GM21576 (cell line): ENCODE data around the gene PREX1.
"Not testable (repeated sequence)": the region's sequence is repeated elsewhere in the genome, so short reads cannot be mapped to it uniquely, and the experiment has no call there.

Experiments used
- ATAC-seq: cut with Tn5 transposase; IDR thresholded peaks from one replicate; pipeline ENCODE4 v1.9.1; 2021; ENCODE audit warnings: mild to moderate bottlenecking, moderate library complexity; ENCODE audit not compliant: unreplicated experiment

The PREX1 gene

DNA sequence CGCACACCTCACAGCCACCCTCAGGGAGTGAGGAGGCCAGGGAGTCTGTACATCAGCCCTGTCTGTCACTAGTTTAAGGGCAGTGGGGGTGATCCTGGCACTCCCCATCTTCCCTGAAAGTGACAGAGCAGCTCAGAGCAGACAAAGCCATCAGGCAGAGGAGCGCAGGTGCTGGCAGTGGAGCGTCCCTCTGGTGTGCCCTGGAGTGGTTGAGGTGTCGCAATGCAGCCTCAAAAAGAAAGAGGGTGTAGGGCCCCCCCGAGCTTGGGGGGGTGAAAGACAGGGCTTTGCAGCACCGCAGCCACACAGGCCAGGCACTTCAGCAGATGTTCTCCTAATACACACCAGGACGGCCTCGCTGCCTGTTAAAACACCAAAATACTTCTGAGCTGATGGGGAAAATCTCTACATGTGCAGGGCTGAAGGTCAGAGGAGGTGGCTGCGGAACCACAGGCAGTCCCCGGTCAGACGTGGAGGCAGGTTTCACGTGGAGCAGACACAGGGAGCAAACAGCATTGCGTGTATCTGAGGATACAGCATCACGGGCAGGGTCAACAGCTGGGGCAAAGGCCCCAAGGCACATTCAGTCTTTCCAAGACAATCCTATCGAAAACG is 69.5 kb downstream of the PREX1 start:
- no peak for ATAC-seq

DNA sequence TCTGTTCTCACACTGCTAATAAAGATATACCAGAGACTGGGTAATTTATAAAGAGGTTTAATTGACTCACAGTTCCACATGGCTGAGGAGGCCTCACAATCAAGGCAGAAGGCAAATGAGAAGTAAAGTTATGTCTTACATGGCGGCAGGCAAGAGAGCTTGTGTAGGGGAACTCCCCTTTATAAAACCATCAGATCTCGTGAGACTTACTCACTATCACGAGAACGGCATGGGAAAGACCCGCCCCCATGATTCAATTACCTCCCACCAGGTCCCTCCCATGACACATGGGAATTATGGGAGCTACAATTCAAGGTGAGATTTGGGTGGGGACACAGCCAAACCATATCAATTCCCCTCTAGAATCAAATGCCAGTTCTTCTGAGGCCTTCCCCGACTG is 71.0 kb downstream of the PREX1 start:
- not testable (repeated sequence) for ATAC-seq

DNA sequence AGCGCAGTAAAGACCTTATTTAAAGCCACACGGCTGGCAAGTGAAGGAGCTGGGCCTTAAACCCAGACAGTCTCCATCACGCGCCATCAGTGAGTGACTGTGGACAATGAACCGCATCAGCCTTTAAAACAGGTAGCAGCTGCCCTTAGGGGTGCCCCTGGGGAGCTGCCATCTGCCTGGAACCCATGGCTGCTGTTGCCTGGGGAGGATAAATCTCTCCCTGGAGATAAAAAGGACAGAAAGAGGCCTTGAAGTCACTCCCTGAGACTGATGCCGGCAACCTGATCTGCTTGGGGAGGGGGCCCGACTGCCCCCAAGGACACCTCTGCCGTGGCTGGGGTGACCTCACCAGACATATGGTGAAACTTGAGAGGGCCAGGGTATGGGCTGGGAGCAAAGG is 73.5 kb downstream of the PREX1 start:
- ATAC-seq: no peak

DNA sequence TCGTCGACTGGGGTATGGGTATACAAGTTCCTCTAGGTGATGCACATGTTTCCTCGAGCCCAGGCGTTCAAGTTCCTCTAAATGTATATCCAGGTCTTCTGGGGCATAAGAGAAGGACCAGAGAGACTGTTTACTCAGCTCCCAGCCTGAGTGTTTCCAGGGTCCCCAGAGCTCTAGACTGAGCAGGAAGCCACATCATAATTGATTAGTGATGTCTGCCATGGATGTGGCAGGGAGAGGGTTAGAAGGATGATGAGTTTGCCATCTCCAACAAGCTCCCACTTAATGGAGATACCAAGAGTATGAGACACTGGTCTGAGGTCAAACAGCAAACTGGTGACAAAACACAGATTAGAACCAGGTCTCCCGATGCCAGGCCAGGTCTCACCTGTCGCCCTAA is 74.8 kb downstream of the PREX1 start:
- no peak for ATAC-seq

DNA sequence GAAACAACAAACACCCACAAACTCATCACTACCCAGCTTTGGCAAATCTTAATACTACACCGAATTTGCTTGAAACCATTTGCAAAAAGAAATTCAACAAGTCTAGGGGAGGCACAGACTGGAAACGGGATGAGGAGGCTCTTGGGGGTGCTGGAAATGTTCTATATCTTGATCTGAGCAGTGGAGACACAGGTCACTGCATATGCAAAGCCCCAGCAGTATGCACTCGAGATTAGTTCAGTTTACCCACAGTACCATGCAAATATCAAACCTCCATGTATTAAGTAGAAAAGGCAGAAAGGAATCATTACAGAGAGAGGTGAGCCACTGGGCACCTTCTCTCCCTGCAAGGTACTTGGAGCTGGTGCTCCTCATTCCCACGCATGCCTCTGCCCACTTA is 75.9 kb downstream of the PREX1 start:
- ATAC-seq: no peak

DNA sequence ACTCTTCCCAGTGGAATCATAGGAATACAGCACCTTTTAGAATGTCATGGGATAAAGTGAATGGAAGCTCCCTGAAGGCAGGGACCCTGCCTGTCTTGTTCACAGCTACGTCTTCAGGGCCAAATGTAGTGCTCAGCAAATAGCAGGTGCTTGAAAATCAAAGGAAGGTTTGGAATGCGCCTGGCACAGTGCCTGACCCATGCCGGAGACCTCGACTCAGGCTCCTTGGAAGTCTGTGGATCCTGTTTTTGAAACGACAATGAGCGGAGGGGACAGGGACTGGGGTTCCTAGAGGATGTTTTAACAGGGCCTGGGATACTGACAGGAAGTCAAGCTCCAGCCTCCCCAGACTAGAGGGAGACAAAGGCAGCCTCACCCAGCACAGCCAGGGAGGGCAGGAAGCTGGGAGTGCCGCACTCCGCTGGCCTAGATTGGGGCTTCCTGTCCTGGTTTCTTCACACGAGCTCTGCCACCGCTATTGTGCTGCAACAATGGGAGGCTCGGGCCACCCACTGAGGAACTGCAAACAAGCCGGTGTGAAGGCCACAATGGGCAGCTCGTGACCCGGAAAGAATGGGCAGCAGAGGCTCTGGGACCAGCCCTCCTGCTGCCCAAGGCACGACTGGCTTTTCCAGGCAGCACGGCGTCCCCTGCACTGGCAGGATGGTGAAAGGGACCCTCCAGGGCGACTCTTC is 76.7 kb downstream of the PREX1 start:
- no peak for ATAC-seq

DNA sequence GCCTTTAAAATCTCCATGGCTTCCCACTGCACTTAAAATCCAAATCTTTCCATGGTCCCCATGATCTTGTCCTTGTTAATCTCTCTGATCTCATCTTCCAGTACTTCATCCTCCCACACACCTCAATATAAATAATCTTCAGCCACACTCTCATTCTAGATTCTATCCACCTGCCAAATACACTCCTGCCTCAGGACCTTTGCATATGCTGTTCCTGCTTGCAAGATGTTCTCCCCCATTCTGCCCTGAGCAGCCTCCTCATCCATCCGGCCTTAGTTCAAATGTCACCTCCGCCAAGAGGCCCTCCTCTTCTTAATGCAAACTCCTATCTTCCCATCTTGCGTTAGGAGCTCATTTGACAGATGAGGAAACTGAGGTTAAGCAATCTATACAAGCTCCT is 77.4 kb downstream of the PREX1 start:
- no peak for ATAC-seq

DNA sequence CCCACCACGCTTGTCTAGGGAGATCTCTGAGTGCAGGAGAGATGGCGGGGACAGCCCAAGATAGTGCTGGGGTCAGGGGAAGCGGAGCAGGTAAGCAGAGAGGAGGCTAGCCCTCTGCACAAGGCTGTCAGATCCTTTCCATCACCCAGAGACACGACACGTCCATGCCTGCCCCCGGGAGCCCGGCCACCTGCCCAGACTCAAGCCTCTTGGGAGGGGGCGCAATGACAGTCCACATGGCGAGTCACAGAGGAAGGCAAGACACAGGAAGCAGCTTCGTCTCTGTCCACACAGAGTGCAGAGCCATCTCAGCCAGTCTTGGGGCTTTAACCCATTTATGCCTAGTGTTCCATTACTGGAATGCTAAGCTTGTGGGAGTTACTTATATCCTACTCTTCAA is 78.4 kb downstream of the PREX1 start:
- no peak for ATAC-seq

DNA sequence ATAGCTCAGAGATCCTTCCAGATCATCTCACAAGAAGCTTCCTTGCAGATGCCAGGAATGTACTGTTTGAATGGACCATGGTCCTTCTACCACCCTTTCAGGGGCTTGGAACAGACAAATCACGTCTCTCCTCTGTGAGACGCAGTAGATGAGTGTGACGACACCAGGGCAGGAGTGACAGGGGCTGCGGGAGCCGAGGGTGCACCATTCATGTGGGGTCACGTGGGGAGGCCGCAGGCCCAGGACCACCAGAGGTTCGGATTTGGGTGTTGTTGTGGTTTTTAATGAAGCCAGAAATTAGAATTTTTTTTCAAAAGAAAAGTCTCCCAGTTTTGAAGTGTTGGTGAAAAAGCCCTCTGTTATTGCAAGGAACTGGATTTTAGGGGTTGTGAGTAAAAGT is 79.2 kb downstream of the PREX1 start:
- no peak for ATAC-seq

DNA sequence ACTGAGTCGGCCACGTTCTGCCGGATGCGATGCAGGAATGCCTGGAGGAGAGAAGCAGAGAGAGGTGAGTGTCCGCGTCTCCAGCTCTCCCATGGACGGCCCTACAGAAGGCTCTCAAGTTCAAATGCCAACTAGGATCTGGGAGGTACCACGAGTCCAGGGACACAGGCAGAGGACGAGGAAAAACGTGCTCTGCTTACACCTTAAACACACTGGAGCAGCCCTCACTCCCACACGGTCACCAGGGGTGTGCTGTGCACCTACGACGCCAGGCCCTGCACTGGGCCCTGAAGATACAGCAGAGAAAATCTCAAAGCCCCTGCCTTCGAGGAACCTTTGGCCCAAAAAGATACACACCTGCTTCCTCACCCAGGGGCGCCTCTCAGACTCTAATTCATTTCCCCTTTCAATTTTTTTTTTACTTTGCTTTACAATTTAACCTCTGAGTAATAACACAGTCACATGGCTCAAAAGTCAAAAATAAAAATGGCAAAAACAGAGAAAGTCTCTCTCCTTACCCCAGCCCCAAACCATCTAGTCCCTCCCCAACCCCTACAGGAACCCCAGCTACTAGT is 79.9 kb downstream of the PREX1 start:
- ATAC-seq: no peak

DNA sequence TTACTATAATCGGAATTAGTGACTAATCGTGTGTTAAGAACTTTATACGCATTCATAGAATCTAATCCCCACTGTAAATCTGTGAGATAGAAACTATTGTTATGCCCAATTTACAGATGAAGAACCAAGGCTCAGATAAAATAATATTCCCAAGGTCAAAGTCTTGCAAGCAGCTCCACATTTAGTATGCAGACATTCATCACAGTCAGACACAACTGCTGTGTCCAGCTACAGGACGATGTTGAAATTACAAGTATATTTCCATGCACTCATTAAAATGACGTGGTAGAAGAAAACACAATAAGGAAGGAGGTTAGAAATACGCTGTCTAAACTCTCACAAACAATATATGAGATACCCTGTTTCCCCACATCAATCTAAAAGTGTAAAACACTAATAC is 82.5 kb downstream of the PREX1 start:
- ATAC-seq: no peak

DNA sequence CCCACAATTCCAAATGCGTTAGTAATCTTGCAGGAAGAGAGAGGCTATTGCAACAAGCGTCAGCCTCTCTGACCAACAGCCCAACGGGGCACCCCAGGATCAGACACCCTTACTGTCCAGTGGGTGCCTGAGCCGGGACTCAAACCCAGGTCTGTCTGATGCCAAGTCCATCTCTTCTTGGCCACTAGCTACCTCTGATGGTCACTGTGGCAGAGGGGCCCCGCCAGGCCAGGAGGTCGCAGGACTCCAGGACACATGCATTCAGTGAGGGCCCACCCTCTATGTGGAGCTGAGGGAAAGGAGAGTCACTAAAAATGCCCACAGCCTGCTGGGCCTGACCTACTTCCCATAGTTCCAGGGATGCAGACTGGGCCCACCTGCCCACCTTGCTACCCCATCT is 83.3 kb downstream of the PREX1 start:
- no peak for ATAC-seq

DNA sequence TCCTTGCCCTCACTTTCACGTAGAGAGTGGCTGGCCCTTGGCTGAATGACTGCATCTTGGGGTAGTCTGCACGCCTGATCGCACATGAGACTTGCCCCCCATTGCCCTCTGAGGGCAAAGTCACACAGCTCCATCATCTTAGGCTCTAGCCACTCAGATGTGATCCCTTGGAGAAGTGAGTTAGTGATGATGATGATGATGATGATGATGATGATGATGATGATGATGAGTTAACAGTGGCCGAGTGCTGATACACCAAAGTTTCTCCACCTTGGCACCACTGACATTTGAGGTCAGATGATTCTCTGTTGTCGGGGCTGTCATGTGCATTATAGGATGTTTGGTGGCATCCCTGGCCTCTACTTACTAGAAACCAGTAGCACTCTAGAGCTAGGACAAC is 84.0 kb downstream of the PREX1 start:
- no peak for ATAC-seq

DNA sequence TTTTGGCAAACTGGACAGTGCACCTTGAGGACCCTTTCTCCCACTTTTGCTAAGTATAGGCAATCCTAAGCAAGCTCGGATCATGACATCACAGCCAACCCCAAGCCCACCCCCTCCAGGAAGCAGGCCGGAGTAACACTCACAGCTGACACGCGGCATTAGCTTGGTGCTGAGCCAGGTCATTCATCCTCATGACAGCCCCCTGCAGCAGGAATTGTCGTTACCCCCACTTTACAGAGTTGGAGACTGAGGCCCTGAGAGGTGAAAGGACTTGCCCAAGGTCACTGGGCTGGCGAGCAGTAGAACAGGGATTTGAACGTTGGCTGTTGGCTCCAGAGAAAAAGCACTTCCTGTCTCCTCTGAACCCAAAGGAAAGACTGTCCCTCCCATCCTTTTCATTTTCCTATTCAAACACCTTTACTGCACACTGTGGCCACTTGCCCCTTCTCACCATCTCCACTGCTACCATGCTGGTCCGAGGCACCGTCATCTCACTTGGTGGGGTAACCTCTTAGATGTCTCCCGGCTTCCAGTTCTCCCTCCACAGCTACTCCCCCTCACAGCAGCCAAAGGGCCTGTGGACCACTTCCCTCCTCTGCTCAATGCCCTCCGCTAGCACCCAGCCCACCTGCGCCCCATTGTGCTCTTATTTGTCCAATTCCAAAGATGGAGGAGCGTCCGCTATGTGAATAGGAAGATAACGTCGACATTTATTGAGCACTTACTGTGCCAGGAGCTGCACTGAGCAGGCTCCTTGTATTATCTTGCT is 84.7 kb downstream of the PREX1 start:
- no peak for ATAC-seq

DNA sequence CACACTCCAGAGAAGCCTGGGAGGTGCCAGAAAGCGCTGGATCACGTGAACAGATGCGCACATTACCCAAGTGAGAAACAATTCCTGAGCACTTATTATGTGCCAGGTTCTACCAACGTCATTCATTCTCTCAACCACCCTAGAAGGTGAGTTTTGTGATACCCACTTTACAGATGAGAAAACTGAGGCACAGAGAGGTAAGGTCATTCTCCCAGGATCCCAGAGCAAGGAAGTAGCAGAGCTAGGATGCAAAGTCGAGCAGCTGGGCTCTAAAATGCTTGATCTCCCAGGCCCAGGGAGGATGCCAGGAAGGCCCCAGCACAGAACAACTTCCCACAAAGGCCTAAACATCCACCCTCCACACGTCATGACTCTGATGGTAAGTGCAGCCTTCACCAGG is 85.6 kb downstream of the PREX1 start:
- ATAC-seq: no peak

DNA sequence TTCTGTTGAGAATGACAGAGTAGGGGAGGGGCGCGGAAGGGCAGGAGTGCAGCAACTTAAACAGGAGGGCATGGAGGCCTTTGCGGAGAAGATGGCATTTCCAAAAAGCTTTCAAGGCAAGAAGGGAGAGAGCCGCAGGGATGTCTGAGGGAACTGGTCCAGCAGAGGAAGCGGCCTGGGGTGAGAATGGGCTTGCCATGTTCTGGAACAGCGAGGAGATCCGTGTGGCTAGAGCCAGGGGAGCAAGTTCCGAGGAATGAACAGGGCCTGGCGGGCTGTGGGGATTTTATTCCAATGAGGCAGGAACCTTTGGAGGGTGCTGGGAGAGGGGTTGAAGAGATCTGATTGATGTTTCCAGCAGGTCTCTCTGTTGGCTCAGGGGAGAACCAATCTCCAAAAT is 86.1 kb downstream of the PREX1 start:
- no peak for ATAC-seq

DNA sequence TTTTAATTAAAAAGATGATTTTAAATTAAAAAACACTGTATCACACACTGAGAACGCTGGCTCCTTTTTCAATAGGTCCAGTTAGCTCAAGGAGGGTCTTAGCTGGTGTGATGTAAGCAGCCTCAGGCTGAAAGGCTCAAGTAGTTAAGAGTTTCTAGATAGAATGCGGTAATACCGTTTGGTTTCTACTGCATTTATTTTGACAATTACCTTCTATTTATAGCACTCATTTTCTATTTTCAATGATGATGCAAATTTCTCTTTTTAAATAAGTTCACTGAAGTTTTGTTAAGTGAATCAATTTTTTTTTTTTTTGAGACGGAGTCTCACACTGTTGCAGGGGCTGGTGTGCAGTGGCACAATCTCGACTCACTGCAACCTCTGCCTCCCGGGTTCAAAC is 87.1 kb downstream of the PREX1 start:
- no peak for ATAC-seq

DNA sequence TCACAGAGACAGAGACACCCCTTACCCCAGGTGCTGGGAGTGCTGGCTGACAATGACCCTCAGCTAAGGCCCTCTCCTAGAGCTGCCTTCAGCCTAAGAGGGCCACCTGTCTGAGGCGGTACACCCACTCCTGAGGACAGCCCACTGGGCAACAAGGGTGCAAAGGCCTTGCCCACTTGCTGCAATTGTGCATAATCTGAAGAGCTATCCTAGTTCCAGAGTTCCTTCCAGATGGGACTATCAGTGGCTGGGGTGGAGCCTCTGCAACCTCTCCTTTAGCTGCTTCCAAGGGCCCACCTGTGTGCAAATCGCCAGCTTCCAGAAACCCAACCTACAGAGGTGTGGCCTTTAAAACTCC is 87.5 kb downstream of the PREX1 start:
- no peak for ATAC-seq

DNA sequence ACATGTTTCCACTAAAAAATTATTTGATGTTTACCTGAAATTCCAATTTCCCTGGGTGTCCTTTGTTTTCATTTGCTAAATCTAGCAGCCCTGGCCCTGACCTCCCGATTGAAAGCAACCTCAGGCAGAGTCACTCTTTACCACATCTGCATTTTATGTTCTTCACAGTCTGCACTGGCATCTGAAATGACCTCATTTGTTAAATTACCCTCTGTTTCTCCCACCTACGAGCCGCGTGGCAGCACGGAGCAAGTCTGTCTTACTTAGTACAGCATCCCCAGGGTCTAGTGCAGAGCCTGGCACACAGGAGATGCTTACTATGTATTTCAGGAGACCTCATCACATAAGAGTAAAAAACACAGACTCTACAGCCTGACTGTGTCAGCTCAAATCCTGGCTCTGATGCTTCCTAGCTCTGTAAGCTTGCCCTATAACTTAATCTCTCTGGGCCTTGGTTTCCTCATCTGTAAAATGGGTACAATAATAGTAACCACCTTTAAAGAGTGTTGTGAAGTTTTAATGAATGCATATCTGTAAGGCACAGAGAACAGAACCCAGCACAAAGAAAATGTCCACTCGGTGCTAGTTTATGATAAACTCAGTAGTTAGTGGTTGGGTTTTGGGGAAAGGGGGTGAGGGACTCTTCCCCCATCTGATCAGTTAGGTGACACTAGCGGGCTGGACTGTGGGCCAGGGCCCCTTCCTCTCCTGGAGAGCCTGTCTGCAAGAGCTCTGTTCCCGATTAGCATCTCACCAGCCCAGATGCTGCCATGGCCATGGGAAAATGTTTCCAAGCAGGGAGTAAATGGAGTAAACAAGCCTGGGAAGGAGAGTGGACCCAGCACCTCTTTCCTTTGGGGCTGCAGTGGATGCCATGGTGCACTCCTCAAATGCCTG is 88.2 kb downstream of the PREX1 start:
- no peak for ATAC-seq

DNA sequence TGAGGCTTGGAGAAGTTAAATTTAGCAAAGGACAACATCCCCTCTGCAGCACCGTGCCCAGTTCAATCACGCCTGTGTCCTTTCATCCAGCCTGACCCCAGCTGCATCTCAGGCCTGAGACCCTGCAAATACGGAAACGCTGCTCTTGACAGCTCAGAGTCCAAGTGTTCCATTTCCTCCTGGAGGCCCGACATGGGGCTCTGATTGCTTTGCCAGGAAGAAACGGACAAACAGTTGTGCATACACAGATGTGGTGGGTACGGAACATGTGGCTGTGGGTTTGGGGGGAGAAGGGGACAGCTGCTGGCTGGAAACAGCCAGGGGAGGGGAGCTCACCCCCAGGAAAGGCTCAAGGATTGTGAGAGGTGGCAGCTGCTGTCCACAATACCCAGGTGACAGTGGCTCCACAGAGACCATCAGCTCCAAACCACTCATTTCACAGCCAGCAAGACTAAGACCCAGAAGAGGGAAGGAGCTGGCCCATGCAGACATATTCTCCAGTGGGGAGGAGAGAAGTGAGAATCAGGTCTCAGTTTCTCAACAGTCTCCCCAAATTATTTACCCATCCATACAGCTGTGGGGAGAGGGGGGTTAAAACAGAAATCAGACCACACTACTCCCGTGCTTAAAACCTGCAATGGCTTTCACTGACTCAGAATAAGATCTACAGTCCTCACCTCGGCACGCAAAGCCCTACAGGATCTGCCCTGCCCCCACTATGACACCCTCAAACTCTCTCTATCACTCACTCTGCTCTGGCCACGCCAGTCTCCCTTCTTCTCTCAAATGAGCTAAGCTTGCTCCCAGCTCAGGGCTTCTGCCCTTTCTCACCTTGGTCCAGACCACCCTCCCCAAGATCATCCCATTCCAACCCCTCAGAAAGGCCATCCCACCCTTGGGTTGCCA is 89.1 kb downstream of the PREX1 start:
- peak; percentile 53 for ATAC-seq
